AG09319 (cell line): ENCODE data around the gene PALM2AKAP2.

Source experiments
- DNase-seq: peaks from one replicate; pipeline ENCODE4 v3.0.0-alpha.2; 2010; ENCODE audit warnings: low read depth; ENCODE audit errors: extremely low read depth
- TF ChIP-seq, protein P1 (sequence below): IDR thresholded peaks from 2 replicates; pipeline ENCODE4 v1.5.1; 2011; ENCODE audit warnings: low read depth, mild to moderate bottlenecking, inconsistent platforms, low read length, moderate library complexity

The PALM2AKAP2 gene

GRCh38 chr9:109795613-109796012, 15.6 kb downstream of the PALM2AKAP2 start:
- TF ChIP-seq, protein P1, sequence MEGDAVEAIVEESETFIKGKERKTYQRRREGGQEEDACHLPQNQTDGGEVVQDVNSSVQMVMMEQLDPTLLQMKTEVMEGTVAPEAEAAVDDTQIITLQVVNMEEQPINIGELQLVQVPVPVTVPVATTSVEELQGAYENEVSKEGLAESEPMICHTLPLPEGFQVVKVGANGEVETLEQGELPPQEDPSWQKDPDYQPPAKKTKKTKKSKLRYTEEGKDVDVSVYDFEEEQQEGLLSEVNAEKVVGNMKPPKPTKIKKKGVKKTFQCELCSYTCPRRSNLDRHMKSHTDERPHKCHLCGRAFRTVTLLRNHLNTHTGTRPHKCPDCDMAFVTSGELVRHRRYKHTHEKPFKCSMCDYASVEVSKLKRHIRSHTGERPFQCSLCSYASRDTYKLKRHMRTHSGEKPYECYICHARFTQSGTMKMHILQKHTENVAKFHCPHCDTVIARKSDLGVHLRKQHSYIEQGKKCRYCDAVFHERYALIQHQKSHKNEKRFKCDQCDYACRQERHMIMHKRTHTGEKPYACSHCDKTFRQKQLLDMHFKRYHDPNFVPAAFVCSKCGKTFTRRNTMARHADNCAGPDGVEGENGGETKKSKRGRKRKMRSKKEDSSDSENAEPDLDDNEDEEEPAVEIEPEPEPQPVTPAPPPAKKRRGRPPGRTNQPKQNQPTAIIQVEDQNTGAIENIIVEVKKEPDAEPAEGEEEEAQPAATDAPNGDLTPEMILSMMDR: no peak
- no peak for DNase-seq

- no peak for DNase-seq
- TF ChIP-seq, protein P1: no peak
These were observed 16.1 kb downstream of the PALM2AKAP2 start for GRCh38 chr9:109796078-109796477.

- DNase-seq: no peak
- TF ChIP-seq, protein P1: no peak
These were observed 17.0 kb downstream of the PALM2AKAP2 start for GRCh38 chr9:109797006-109797405.

DNA sequence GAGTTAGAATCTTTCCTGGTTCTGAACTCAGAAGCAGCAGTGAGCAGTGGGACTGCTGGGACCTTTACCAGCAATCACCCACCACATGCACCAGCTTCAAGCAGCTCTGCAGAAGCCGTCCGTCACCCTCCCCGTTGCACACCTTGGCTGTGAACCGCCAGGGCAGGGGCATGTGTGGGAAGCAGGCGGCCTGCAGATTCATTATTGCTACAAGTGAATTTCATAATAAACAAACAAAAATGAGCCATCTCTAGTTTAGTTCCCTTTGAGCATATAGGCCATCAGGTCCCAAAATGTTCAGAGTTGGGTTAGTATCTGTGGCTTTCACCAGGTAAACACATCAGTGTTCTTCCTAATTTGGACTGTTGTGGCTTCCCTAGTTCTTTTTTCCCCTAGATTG, 17.5 kb downstream of the PALM2AKAP2 start:
- no peak for DNase-seq
- TF ChIP-seq, protein P1: no peak

GRCh38 chr9:109799141-109799540, 19.1 kb downstream of the PALM2AKAP2 start:
- no peak for DNase-seq
- TF ChIP-seq, protein P1: no peak

- TF ChIP-seq, protein P1: no peak
- DNase-seq: no peak
These were observed 19.8 kb downstream of the PALM2AKAP2 start for GRCh38 chr9:109799792-109800191.

GRCh38 chr9:109801484-109801883, 21.5 kb downstream of the PALM2AKAP2 start:
- TF ChIP-seq, protein P1: no peak
- DNase-seq: no peak
